HG02981 (cell line): Measurements from ENCODE around the gene COLEC11.

ENCODE experiments used
- ATAC-seq: cut with Tn5 transposase; IDR thresholded peaks from one replicate; pipeline ENCODE4 v1.9.1; 2021; ENCODE audit warnings: mild to moderate bottlenecking, moderate library complexity; ENCODE audit not compliant: unreplicated experiment

The COLEC11 gene

DNA sequence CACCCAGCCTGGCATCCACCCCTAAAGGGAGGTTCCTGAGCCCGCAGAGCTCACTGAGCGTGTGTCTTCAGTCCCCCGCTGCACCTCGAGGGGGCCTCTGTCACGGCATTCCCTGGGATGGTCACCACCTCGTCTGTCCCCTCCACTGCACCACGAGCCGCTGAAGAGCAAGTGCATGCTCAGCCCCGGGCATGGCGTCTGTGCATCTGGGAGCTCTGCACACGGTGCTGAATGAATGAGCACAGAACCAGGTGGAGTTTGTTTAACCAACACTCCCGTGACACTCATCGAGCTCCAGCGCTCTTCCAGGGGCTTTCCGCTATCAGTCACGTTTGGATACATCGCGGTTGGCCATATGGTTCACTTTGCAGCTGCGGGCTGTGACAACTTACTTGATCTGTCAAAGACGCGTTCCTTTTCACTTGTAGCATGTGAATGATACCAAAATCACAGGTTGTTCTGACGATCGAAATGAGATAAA is 72.3 kb downstream of the COLEC11 start:
- no peak for ATAC-seq

DNA sequence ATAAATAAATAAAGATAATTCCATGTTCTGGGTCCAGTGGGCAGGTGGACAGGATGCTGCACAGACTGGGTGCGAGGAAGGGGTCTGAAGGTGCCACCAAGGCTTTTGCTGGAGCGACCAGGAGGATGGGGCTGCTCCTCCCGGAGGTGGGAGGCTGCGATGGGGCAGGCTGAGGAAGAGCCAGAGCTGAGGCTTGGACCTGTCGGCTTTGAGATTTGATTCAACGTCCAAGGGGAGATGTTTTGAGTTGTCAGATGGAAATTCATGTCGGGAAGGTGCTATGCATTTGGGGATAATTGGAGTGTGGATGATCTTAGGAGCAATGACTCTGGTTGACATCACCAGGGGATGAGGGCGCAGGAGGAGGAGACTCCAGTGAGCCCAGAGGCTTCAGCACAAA is 74.7 kb downstream of the COLEC11 start:
- no peak for ATAC-seq

DNA sequence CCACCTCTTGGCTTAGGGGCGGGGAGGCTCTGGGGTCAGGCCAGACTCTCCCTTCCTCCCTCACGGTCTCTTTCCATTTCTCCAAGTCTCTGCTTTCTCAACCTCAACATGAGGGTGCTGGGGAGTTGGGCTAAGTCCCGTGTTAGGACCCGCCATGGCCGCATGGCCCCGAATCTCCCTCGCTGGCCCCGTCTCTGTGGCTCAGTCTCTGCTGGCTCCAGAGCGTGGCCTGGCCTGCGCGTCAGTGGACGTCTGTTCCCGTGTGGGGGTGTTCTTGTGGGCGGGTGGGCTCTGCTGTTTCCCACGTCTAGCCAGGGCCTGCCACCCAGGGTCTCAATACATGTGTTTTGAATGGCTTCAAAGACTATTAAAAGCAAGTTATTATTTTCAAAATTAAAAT is 75.5 kb downstream of the COLEC11 start:
- ATAC-seq = no peak

DNA sequence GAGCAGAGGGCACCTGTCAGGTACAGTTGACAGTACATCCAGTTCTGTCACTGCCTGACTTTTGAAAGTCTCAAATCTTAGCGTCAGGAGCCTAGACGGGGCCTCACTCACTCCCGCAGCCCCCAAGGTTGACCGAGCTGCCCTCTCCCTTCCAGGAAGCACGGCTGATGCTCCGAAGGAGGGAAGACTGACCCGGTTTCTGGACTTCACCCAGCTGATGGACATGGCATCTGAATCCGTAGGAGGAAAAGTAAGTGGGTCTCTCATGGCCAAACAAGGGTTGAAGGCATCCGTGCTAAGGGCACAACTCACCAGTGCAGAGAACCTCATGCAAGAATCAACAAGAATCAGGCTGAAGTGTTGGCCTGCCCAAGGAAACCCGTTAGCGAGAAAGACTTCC is 76.0 kb downstream of the COLEC11 start:
- ATAC-seq = no peak

DNA sequence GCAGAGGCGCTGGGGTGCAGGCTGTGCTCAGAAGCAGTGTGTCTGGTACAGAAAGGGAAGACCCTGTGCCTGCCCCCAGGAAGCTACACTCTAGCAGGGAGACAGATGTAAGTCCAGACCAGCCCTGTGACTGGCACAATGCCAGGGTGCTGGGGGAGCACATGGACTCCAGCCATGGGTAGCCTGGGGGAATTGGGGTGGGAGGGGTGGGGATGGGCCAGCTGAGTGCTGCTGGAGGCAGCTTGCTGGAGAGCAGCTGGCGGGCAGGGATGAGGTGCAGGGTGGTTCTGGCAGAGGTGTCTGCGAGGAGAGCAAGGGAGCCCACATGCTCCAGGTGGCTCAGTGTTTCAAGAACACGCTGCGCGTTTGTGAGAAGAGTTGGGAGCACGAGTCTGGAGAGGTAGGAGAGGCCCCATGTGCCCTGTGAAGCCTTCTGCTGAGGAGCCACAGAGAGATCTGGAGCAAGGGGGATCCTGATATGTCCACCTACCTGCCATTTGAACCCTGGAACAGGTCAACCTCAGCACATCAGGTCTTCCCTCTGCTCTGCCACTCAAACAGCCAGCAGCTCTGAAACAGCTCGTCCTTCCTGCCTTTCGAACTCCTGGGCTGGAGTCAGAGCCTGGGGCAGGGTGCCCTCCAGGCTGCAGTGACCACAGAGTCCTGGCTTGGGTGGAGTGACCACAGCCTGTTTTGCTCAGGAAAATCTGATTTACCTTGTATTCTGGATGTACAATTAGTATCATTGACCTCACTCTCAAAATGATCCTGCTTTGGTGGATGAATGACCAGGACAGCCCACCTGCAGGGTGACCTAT is 78.2 kb downstream of the COLEC11 start:
- ATAC-seq = no peak

DNA sequence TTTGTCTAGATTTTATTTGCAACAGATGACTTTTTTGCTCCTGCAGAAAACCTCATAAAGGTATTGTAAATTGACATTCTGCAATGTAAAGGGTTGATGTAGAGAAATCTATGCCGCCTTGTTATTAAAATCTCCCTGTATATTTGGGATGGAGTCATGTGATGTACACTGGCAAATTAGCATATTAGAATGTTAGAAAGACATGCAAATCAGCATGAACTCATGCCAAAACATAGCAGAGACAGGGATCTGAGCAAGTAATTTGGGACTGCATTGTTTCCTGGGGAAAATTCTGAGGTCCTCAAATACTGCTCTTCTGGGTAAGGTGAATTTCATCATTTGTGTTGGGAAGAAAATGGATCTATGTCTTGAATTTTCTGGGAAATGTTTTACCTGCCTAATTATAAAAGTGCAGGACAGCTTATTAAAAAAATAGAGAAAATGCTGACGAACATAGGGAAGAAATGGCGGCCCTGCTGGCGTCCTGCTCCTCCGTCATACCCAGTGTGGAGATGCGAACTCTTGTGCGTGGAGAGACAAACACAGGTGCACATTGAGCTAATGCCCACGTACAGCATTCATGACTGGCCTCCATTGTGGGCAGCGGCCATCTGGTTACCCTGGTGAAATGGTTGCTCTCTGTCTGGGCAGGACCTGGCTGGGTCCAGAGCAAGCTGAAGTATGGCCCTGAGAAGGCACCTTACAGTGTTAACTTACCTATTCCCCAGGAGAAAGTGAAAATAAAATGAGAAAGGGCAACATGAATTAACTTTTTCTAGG is 79.3 kb downstream of the COLEC11 start:
- no peak for ATAC-seq

DNA sequence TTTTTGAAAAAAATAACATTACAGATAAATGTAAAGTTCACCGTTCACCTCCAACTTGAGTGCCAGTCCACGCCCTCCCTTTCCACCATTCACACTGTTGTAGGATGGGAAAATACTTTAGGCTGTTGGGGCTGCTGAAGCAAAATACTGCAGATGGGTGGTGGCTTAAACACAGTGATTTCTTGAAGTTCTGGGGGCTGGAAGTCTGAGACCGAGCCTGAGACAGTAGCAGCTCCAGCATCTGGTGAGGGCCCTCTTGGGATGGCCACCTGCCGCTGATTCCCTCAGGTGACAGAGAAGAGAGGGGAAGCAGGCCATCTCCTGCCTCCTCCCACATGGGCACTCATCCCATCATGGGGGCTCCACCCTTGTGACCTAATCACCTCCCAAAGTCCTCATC is 80.8 kb downstream of the COLEC11 start:
- no peak for ATAC-seq

DNA sequence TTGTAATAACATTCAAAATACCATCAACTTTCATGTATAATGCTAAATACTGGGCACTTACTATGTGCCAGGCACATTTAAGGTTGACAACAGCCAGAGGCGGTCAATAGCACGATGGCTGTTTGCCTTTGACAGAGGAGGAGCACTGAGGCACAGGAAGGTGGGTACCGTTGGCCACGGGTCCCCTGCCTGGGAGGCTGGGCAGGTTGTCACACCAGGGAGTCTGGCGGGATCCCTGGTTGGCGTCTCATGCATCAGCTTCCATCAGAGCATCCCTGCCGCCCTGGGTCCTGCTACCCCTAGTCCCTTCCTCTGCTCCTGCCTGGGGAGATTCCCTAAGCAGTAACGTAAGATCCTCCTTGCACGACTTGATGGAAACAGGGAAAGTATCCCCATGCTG is 82.5 kb downstream of the COLEC11 start:
- ATAC-seq = no peak

DNA sequence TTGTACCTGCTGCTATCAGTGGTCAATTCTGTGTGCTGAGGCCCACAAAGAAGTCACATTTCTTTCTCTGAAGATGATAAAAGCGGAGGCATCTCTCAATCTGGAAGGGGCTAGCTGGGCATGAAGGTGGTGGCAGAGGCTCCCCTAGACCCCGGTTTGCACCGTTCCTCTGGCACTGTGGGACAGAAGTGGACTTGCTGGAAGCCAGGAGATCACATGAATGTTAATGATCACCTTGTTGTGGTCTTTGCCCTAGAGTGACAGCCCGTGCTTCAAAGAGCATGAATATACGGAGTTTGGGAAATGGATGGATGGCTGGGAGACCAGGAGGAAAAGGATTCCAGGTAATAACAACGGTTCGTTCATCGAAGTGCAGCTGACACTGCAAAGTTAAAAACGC is 83.3 kb downstream of the COLEC11 start:
- ATAC-seq = no peak

- no peak for ATAC-seq
These were observed 84.3 kb downstream of the COLEC11 start for GRCh38 chr2:3679180-3679579.

DNA sequence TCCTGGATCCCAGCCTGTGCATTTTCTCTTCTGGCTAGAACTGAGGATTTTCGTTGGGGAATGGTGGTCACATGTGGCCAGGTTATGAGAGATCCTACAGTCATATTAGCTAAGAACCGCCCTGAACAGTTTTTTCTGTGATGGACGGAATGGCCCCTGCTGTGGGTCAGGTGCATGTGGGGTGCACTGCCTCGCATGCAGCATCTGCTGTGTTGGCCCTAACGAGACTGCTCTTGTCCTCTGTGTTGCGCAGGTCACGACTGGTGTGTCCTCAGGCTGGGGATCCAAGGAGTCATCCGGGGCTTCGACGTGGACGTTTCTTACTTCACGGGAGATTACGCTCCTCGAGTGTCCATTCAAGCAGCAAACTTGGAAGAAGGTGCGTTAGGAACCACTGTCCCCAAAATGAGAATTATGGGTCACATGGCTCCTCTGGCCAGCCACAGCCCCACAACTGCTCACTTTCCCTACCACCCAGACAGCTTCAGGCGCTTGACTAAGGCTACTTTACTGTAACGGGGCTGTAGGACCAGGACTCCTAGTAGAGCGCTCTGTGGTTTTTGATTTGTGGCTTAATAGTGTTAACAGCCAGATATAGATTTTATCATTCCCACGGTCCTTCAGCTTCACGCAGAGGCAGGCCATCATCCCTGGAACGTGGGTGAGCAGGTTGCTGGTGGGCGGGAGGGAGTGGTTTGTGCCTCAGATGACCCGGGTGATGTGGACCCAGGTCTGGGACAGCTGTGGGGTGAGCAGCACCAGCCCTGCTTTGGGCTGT is 84.9 kb downstream of the COLEC11 start:
- no peak for ATAC-seq

DNA sequence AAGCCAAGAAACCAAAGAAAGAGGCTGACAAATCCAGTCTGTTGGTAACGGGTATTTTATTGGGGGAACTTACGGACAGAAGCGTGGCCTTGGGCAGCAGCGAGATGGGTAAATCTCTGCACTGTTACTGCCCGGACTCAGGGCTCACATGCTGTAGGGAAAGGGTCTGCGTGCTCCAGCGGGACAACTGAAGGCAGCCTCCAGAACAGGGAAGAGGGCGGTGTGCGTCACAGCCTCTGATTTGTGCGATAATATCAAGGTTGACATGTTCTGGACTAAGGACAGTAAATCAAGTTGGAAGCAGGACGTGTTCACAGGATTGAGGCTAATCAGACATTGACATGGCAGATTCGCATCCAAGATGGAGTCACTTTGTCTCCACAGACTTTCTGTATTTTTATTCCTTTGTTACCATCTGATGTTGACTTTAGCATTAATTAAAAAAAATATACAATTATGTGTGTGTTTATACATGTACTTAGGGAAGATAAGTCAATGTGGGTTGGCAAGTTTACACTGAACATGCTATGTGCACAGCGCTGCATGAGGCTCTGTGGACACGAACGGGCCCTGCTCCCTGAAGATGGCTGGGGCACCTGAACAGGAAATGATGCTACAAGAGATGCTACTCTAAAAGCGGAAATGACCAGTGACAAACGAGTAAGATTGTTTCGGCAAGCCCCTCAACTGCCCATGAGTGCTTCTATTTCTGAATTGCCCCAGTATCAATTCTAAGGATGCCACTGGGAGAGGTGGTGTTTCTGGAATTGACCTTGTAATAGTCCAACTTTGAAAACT is 85.8 kb downstream of the COLEC11 start:
- no peak for ATAC-seq

- no peak for ATAC-seq
These were observed 86.7 kb downstream of the COLEC11 start for GRCh38 chr2:3681625-3682024.

GRCh38 chr2:3682811-3683210 is 87.9 kb downstream of the COLEC11 start:
- no peak for ATAC-seq

GRCh38 chr2:3683748-3684454 is 89.0 kb downstream of the COLEC11 start:
- ATAC-seq = no peak

DNA sequence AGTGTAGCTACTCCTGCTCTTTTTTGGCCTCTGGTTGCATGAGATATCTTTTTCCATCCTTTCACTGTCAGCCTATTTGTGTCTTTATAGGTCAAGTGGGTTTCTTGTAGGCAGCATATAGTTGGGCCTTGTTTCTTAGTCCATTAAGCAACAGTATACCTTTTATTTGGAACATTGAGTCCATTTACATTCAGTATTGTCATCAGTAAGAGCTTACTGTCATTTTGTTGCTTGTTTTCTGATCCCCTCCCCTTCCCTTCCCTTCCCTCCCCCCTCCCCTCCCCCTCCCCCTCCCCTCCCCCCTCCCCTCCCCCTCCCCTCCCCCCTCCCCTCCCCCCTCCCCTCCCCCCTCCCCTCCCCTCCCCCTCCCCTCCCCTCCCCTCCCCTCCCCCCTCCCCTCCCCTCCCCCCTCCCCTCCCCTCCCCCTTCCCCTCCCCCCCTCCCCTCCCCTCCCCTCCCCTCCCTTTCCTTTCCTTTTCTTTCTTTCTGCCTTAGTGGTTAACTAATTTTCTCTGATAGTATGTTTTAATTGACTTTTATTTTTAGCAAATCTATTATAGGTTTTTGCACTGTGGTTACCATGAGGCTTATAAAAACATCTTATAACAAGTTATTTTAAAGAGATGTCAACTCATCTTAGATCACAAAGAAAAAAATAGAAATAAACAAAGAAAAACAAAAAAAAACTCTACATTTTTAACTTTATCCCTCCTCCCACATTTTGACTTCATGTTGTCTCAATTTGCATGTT is 95.3 kb downstream of the COLEC11 start:
- no peak for ATAC-seq

DNA sequence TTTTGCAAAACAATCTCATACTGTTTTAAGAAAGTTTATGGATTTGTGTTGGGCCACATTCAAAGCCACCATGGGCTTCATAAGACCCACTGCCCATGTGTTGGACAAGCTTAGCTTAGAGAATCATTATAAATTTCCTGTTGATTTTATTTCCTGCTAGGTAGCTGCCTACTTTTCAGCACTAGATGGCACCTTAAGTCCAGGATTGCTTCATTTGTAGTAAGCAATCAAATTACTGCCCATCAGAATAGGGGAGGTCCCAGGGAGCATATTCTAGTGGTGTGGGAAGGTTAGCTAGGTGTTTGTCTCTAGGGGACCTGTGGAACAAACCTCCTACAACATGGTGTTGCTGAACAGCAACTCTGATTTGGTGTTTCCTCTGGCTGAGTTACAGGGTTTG is 97.5 kb downstream of the COLEC11 start:
- no peak for ATAC-seq
